ENCODE measurements around the gene NRAP. TPM values are rescaled to one million over a fixed set of nuclear protein-coding genes. Genes with fewer than 3 reads are reported as not detected.

NRAP gene
- polyA plus RNA-seq, 1 donor (not counting 4 experiments of a cell fraction or from before 2014, with no cell fraction given) = not detected

DNA sequence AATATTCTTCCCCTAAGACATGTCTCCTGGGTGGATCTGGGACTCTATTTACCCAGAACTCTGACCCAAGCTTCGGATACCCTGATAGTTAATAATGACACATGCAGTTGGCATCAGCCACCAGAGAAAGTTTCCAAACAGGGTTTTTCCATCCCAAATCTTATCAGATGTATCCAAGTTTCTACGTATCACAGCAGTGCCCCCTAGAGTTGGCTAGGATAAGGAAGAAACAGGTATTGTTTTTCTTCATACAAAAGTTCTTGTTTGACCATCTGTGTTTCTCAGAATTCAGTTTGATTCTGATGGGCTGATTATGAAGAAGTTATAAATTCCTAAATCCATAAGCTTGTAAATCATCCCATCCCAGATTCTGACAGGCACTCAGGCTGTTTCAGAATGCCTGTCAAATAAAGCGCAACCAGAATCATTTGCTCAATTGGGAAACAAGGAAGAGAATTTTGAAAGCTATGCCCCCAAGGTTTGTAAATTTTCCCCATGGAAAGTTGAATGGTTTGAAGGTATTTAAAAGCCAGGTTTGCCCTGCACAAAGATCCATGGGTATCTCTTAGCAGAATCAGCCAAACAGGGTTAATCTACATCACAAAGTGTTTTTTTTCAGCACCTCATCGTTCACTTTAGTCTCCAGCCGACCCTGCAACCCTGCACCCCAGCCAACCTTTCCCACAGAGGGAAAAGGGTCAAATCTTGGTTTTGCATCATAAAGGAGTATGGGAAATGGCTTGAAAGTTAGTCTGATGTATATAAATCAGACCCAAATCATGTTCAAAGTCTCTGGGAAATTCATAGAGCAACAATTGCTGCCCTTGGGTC lies 47.4 kb downstream of the NRAP start:
- peaks cover 5% of the 10 kb centered on the region for H3K27me3 ChIP-seq (ENCODE audit: control insufficient read depth, extremely low read depth, insufficient read depth, low read length)
- FAIRE-seq (no peak), DNase-seq (ENCODE audit: low read depth, low spot score) (no peak)

DNA sequence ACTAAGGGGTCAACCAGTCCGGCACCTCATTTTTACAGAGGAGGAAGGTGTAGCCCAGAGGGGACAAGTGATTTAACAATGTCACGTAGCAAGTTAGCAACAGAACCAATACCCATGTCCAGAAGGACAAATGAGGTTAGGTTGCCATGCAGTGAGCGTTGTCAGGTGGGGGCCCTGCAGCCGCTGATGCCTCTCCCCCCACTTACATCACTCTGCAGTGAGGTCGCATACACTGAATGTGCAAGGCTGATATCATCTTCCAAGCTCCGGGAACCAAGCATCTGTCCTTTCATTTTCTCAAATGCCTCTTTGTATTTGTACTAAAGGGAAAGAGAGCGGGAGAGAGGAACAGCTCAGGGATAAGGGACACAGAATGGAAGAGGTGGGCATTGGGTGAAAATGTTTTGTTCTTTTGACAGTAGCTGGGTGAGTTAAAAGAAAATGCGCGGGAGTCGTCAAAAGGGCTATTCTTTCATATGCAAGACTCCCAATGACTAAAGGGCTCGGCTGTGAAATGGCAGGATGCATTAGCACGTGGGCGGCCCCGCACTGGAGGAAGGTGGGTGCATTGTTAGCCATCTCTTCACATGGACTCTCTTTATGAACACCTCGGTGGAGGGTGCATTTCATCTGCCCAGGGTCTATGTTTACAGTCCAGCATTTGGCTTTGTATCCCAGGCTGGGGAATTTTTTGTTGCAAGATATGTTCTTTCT lies 49.7 kb downstream of the NRAP start:
- Histone ChIP-seq H3K79me2 (ENCODE audit: control insufficient read depth, insufficient read depth, low read length) (no peaks in the 10 kb centered on the region), H3K9me3 (ENCODE audit: control insufficient read depth, low read depth, low read length) (no peaks in the 10 kb centered on the region), H3K4me2 (ENCODE audit: control insufficient read depth, extremely low read depth, insufficient read depth, low read depth, low read length) (no peak overlapping the region), H3K27me3 (ENCODE audit: control insufficient read depth, extremely low read depth, insufficient read depth, low read length) (peaks cover 5% of the 10 kb centered on the region), H3K36me3 (ENCODE audit: control insufficient read depth in 2 of 2, extremely low read depth in 1 of 2, insufficient read depth in 2 of 2, low read length in 2 of 2) (no peaks in the 10 kb centered on the region), H3K9ac (ENCODE audit: control insufficient read depth, extremely low read depth, insufficient read depth, low read length) (no peak overlapping the region), H4K20me1 (ENCODE audit: control insufficient read depth, extremely low read depth, insufficient read depth, low read length) (no peaks in the 10 kb centered on the region), H3K4me3 (ENCODE audit: control insufficient read depth in 2 of 3, extremely low read depth in 1 of 3, insufficient read depth in 2 of 3, low read depth in 1 of 3, low read length in 3 of 3) (no peak overlapping the region), H3K27ac (ENCODE audit: control insufficient read depth, insufficient read depth, low read length) (no peak overlapping the region), H2AFZ (ENCODE audit: control insufficient read depth, low read length) (no peak overlapping the region), H3K4me1 (ENCODE audit: control insufficient read depth, extremely low read depth, insufficient read depth, low read length) (no peaks in the 10 kb centered on the region), H3K9me1 (ENCODE audit: control insufficient read depth, extremely low read depth, insufficient read depth, low read length) (no peaks in the 10 kb centered on the region)
- FAIRE-seq = no peak
- no peak for DNase-seq (ENCODE audit: low read depth, low spot score)
- dilution Hi-C loops (cut with MboI; ENCODE audit: extremely low pct_ligation_motif_present, low sequenced_read_pairs) = no loop called here
- no peak for TF ChIP-seq EZH2 (IDR thresholded peaks at IDR 0.05; ENCODE audit: low read length)

More for the DNA sequence above, 47.4 kb downstream of the NRAP start:
- no peak overlapping the region for H3K9ac ChIP-seq (ENCODE audit: control insufficient read depth, extremely low read depth, insufficient read depth, low read length)
- dilution Hi-C loops (cut with MboI; ENCODE audit: extremely low pct_ligation_motif_present, low sequenced_read_pairs) = no loop called here
- H3K27ac ChIP-seq (ENCODE audit: control insufficient read depth, insufficient read depth, low read length) = no peak overlapping the region
- H3K4me1 ChIP-seq (ENCODE audit: control insufficient read depth, extremely low read depth, insufficient read depth, low read length) = no peaks in the 10 kb centered on the region
- no peaks in the 10 kb centered on the region for H3K79me2 ChIP-seq (ENCODE audit: control insufficient read depth, insufficient read depth, low read length)
- H3K4me3 ChIP-seq (ENCODE audit: control insufficient read depth in 2 of 3, extremely low read depth in 1 of 3, insufficient read depth in 2 of 3, low read depth in 1 of 3, low read length in 3 of 3) = no peak overlapping the region
- H3K4me2 ChIP-seq (ENCODE audit: control insufficient read depth, extremely low read depth, insufficient read depth, low read depth, low read length) = no peak overlapping the region
- H3K9me3 ChIP-seq (ENCODE audit: control insufficient read depth, low read depth, low read length) = no peaks in the 10 kb centered on the region
- H3K36me3 ChIP-seq (ENCODE audit: control insufficient read depth in 2 of 2, extremely low read depth in 1 of 2, insufficient read depth in 2 of 2, low read length in 2 of 2) = no peaks in the 10 kb centered on the region
- H4K20me1 ChIP-seq (ENCODE audit: control insufficient read depth, extremely low read depth, insufficient read depth, low read length) = no peaks in the 10 kb centered on the region
- H2AFZ ChIP-seq (ENCODE audit: control insufficient read depth, low read length) = no peak overlapping the region
- TF ChIP-seq EZH2 (IDR thresholded peaks at IDR 0.05; ENCODE audit: low read length) = no peak
- TF ChIP-seq, protein P1, sequence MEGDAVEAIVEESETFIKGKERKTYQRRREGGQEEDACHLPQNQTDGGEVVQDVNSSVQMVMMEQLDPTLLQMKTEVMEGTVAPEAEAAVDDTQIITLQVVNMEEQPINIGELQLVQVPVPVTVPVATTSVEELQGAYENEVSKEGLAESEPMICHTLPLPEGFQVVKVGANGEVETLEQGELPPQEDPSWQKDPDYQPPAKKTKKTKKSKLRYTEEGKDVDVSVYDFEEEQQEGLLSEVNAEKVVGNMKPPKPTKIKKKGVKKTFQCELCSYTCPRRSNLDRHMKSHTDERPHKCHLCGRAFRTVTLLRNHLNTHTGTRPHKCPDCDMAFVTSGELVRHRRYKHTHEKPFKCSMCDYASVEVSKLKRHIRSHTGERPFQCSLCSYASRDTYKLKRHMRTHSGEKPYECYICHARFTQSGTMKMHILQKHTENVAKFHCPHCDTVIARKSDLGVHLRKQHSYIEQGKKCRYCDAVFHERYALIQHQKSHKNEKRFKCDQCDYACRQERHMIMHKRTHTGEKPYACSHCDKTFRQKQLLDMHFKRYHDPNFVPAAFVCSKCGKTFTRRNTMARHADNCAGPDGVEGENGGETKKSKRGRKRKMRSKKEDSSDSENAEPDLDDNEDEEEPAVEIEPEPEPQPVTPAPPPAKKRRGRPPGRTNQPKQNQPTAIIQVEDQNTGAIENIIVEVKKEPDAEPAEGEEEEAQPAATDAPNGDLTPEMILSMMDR (optimal IDR thresholded peaks at IDR 0.05 in 1 of 3, IDR thresholded peaks at IDR 0.05 in 1 of 3, conservative IDR thresholded peaks at IDR 0.05 in 1 of 3; ENCODE audit: extremely low read depth in 1 of 3, insufficient read depth in 2 of 3, low read length in 3 of 3) = peak in 2 of 3 experiments; percentile 29 to 42
- no peaks in the 10 kb centered on the region for H3K9me1 ChIP-seq (ENCODE audit: control insufficient read depth, extremely low read depth, insufficient read depth, low read length)
